ENCODE measurements around the gene NCOA5.
A peak's percentile ranks its signal among the peaks of the same experiment; 100 is the strongest.

Gene NCOA5

DNA sequence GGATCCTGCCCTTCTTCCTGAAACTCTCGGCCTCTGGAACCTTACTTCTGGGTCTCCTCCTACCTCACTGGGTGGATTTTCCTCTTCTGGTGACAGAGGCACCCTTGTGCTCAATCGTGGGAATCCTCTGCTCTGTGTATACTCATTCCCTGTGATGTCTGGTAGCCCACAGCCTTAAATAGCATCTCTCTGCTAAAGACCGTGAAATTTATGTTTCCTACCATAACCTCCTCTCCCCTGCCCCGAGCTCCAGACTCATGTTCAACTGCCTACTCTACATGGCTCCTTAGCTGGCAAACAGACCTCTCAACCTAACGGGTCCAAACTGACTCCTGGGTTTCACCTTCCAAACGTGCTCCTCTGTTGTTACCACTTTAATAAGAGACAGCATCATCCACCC is 71.2 kb downstream of the NCOA5 start:
- Histone ChIP-seq H3K9me3 (ENCODE audit: control insufficient read depth, low read length) (no peaks in the 10 kb centered on the region), H3K79me2 (no peaks in the 10 kb centered on the region)
- TF ChIP-seq, protein P1, sequence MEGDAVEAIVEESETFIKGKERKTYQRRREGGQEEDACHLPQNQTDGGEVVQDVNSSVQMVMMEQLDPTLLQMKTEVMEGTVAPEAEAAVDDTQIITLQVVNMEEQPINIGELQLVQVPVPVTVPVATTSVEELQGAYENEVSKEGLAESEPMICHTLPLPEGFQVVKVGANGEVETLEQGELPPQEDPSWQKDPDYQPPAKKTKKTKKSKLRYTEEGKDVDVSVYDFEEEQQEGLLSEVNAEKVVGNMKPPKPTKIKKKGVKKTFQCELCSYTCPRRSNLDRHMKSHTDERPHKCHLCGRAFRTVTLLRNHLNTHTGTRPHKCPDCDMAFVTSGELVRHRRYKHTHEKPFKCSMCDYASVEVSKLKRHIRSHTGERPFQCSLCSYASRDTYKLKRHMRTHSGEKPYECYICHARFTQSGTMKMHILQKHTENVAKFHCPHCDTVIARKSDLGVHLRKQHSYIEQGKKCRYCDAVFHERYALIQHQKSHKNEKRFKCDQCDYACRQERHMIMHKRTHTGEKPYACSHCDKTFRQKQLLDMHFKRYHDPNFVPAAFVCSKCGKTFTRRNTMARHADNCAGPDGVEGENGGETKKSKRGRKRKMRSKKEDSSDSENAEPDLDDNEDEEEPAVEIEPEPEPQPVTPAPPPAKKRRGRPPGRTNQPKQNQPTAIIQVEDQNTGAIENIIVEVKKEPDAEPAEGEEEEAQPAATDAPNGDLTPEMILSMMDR (IDR thresholded peaks at IDR 0.05) = no peak

DNA sequence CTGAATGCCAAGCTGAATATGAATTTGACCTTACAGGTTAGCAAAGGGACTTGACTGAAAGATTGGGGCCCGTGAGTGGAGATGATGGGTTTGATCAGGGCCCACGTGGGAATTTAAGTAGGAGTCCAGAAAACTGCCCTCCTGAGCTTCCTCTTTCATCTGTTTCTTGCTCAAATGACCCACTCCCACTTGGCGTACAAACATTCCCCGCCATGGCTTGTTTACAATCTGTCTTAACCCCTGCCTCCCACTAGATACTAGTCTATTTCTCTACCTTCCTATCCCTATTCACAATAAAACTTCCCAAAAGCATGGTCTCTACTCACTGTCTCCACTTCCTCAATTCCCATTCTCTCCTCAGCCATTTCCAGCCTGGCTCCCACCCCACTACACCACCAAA is 71.7 kb downstream of the NCOA5 start:
- H3K9me3 ChIP-seq (ENCODE audit: control insufficient read depth, low read length) = no peaks in the 10 kb centered on the region

More for the DNA sequence above, 71.2 kb downstream of the NCOA5 start:
- Histone ChIP-seq H3K27me3 (ENCODE audit: control insufficient read depth, insufficient read depth, low read length) (no peaks in the 10 kb centered on the region), H3K4me3 (ENCODE audit: low read depth, low read length) (no peak overlapping the region), H3K4me2 (ENCODE audit: low read length) (no peak overlapping the region), H2AFZ (no peak overlapping the region), H3K4me1 (peaks cover 5% of the 10 kb centered on the region), H3K9ac (no peak overlapping the region), H3K27ac (no peak overlapping the region), H3K36me3 (ENCODE audit: control insufficient read depth, insufficient read depth, low read length) (no peaks in the 10 kb centered on the region)

DNA sequence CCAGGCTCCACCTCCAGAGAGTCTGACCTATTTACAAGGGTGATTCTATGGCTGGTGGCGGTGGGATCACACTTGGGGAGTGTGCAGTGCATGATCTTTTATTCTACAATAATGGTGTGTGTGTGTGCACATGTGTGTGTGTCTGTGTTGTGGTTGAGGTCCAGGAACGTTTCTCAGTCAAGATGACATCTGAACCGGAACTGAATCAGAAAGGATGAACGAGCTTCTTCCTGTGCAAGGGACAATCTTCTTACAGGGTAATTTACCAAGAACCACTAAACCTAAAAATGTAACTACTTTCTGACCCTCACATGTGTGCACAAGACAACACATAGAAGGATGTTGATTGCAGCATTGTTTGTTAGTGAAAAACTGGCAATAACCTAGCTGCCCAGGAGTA is 72.5 kb downstream of the NCOA5 start:
- no peaks in the 10 kb centered on the region for H3K79me2 ChIP-seq
- H2AFZ ChIP-seq = no peak overlapping the region
- H3K36me3 ChIP-seq (ENCODE audit: control insufficient read depth, insufficient read depth, low read length) = no peaks in the 10 kb centered on the region
- TF ChIP-seq, protein P1 (IDR thresholded peaks at IDR 0.05) = no peak
- peaks cover 5% of the 10 kb centered on the region for H3K4me1 ChIP-seq
- H3K9me3 ChIP-seq (ENCODE audit: control insufficient read depth, low read length) = no peaks in the 10 kb centered on the region
- H3K9ac ChIP-seq = no peak overlapping the region
- no peak overlapping the region for H3K4me3 ChIP-seq (ENCODE audit: low read depth, low read length)
- H3K27me3 ChIP-seq (ENCODE audit: control insufficient read depth, insufficient read depth, low read length) = peaks cover 3% of the 10 kb centered on the region
- H3K4me2 ChIP-seq (ENCODE audit: low read length) = no peak overlapping the region
- no peak overlapping the region for H3K27ac ChIP-seq

More for the DNA sequence above, 71.7 kb downstream of the NCOA5 start:
- TF ChIP-seq, protein P1 (IDR thresholded peaks at IDR 0.05) = no peak
- no peak overlapping the region for H3K9ac ChIP-seq
- H3K79me2 ChIP-seq = no peaks in the 10 kb centered on the region
- no peak overlapping the region for H3K4me2 ChIP-seq (ENCODE audit: low read length)
- peaks cover 7% of the 10 kb centered on the region for H3K4me1 ChIP-seq
- H3K27me3 ChIP-seq (ENCODE audit: control insufficient read depth, insufficient read depth, low read length) = no peaks in the 10 kb centered on the region
- H3K4me3 ChIP-seq (ENCODE audit: low read depth, low read length) = no peak overlapping the region
- no peak overlapping the region for H3K27ac ChIP-seq
- H3K36me3 ChIP-seq (ENCODE audit: control insufficient read depth, insufficient read depth, low read length) = no peaks in the 10 kb centered on the region
- H2AFZ ChIP-seq = no peak overlapping the region

DNA sequence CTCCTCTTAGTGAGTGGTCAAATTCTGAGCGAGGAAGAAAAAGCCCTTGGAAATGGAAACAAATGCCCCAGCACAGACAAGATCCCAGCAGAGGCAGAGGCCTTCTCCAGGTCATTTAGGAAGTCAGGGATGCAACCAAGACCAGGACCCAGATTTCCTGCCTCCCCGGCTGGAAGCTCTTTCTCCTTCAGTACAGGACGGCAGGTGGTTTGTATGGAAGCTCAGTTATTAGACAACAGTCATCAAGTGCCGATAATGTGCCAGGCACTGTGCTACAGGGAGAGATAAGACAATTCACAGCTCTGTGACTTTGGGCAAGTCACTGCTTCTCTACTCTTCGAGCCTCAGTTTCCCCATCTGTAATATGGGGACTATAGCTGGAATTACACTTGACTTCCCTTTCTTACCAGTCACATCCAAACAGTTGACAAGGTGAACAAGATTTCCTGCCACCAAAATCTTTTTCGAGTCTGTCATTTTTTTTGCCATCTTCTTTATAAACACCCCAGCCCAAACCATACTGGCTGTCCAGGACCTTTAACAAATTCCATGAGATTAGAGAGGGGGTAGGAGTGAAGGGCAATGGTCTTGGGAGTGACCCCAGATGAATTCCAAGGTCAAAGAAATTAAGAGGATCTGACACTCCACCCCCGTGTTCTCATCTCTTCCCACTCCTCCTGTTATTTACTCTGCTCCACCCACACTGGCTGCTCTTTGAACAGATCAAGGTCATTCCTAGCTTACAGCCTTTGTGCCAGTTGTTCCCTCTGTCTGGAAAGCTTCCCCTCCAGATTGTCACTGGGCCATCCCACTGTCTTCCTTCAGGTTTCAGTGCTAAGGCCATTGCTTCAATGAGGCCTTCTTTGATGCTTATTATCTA is 75.0 kb downstream of the NCOA5 start:
- Histone ChIP-seq H3K4me1 (peaks cover 5% of the 10 kb centered on the region), H3K27ac (no peak overlapping the region), H2AFZ (peak overlapping the region; percentile 59), H3K36me3 (ENCODE audit: control insufficient read depth, insufficient read depth, low read length) (no peaks in the 10 kb centered on the region), H3K79me2 (no peaks in the 10 kb centered on the region), H3K9me3 (ENCODE audit: control insufficient read depth, low read length) (no peaks in the 10 kb centered on the region), H3K4me2 (ENCODE audit: low read length) (no peak overlapping the region), H3K27me3 (ENCODE audit: control insufficient read depth, insufficient read depth, low read length) (peaks cover 3% of the 10 kb centered on the region), H3K4me3 (ENCODE audit: low read depth, low read length) (no peak overlapping the region), H3K9ac (no peak overlapping the region)
- TF ChIP-seq, protein P1 (IDR thresholded peaks at IDR 0.05) = no peak

Measured in parathyroid adenoma (tissue), 2 donors.